SK-N-SH (cell line): ENCODE results near the gene HUNK. TPM values are rescaled to one million over a fixed set of nuclear protein-coding genes. Genes with fewer than 3 reads are reported as not detected.

ENCODE experiments used
- CTCF ChIA-PET: fragments of 300-600, 350-600 bp; formaldehyde crosslinking; extraction: SDS; loops from one replicate; lab custom pipeline; 2021; lab: Yijun Ruan, JAX
- POLR2A ChIA-PET: fragments of 350-600 bp; sonication (Branson Sonifier 250); formaldehyde crosslinking; extraction: SDS; loops from one replicate; lab custom pipeline; 2020; ENCODE audit warnings: antibody characterized with exemption, inconsistent platforms; lab: Yijun Ruan, JAX
- DNase-seq: peaks from one replicate; pipeline ENCODE4 v3.0.0; 2012
- H2AFZ ChIP-seq: fragments of 200-600 bp; sonication (generic); 2 replicates; pipeline ENCODE4 v1.8.1; 2016; ENCODE audit warnings: antibody characterized with exemption, mild to moderate bottlenecking, low read depth
- H3F3A ChIP-seq: fragments of 200-600 bp; sonication (generic); replicated peaks from 2 replicates; pipeline ENCODE3; 2016; ENCODE audit warnings: antibody characterized with exemption, mild to moderate bottlenecking; ENCODE audit not compliant: insufficient read depth
- H3K27ac ChIP-seq, 2 experiments: fragments of 200-500 bp in 1 of 2; fragments of 200-600 bp in 1 of 2; sonication (Bioruptor generic) in 1 of 2; sonication (generic), shearing (Covaris generic) in 1 of 2; 2 replicates each; pipeline versions ENCODE4 v1.5.1 to v1.6.1; 2014 to 2016; ENCODE audit warnings: low read depth in 2 of 2, inconsistent platforms in 1 of 2, low read length in 1 of 2, mild to moderate bottlenecking in 1 of 2, mixed read lengths in 1 of 2
- H3K27me3 ChIP-seq: fragments of 200-600 bp; sonication (generic), shearing (Covaris generic); 2 replicates; pipeline ENCODE4 v1.6.1; 2016; ENCODE audit warnings: mixed run types; ENCODE audit not compliant: insufficient read depth
- H3K36me3 ChIP-seq, 2 experiments: fragments of 200-500 bp in 1 of 2; fragments of 200-600 bp in 1 of 2; sonication (Bioruptor generic) in 1 of 2; sonication (generic) in 1 of 2; replicated peaks in 1 of 2; 2 replicates each; pipeline versions ENCODE3 to v1.5.1; 2014 to 2016; ENCODE audit warnings: low read length in 1 of 2, mild to moderate bottlenecking in 1 of 2; ENCODE audit not compliant: insufficient read depth in 2 of 2, control insufficient read depth in 1 of 2
- H3K4me1 ChIP-seq, 2 experiments: fragments of 200-500 bp in 1 of 2; fragments of 200-600 bp in 1 of 2; sonication (Bioruptor generic) in 1 of 2; sonication (generic), shearing (Covaris generic) in 1 of 2; 2 replicates each; pipeline versions ENCODE4 v1.5.1 to v1.6.1; 2014 to 2016; ENCODE audit warnings: low read depth in 1 of 2, low read length in 1 of 2, mixed run types in 1 of 2; ENCODE audit not compliant: insufficient read depth in 2 of 2, control insufficient read depth in 1 of 2
- H3K4me2 ChIP-seq: fragments of 200-600 bp; sonication (generic), shearing (Covaris generic); 2 replicates; pipeline ENCODE4 v1.6.1; 2017; ENCODE audit warnings: mixed run types
- H3K4me3 ChIP-seq, 2 experiments: fragments of 200-500 bp in 1 of 2; fragments of 200-600 bp in 1 of 2; sonication (Bioruptor generic) in 1 of 2; sonication (generic), shearing (Covaris generic) in 1 of 2; 2 replicates each; pipeline versions ENCODE4 v1.5.1 to v1.8.1; 2014 to 2016; ENCODE audit warnings: low read depth in 2 of 2, inconsistent platforms in 1 of 2, low read length in 1 of 2, mild to moderate bottlenecking in 1 of 2, mixed read lengths in 1 of 2, moderate library complexity in 1 of 2
- H3K79me2 ChIP-seq: fragments of 200-600 bp; sonication (generic); 2 replicates; pipeline ENCODE4 v1.8.1; 2017; ENCODE audit warnings: mild to moderate bottlenecking; ENCODE audit not compliant: insufficient read depth
- H3K9ac ChIP-seq: fragments of 200-600 bp; sonication (generic); 2 replicates; pipeline ENCODE4 v1.6.1; 2017; ENCODE audit warnings: mixed run types
- H3K9me2 ChIP-seq: fragments of 200-600 bp; sonication (generic); 2 replicates; pipeline ENCODE4 v1.6.1; 2017; ENCODE audit warnings: mixed run types
- H3K9me3 ChIP-seq: fragments of 200-600 bp; sonication (generic); 2 replicates; pipeline ENCODE4 v1.6.1; 2017; ENCODE audit warnings: mixed run types, mild to moderate bottlenecking, moderate library complexity
- H4K20me1 ChIP-seq: fragments of 200-600 bp; sonication (generic); 2 replicates; pipeline ENCODE4 v1.6.1; 2017; ENCODE audit warnings: mild to moderate bottlenecking, mixed run types; ENCODE audit not compliant: insufficient read depth
- FOXJ3 ChIP-seq: sonication (generic); formaldehyde crosslinking; IDR thresholded peaks from 2 replicates; pipeline ENCODE4 v1.5.1; 2020; ENCODE audit warnings: mild to moderate bottlenecking, missing genetic modification reagents
- FOXM1 ChIP-seq: IDR thresholded peaks from 2 replicates; pipeline ENCODE4 v1.4.0; 2012; ENCODE audit warnings: low read depth, mild to moderate bottlenecking
- MXI1 ChIP-seq: IDR thresholded peaks from 2 replicates; pipeline ENCODE4 v1.6.1; 2012; ENCODE audit warnings: mild to moderate bottlenecking, low read depth, low read length, improper control_type of control experiment
- NFIC ChIP-seq: IDR thresholded peaks from 2 replicates; pipeline ENCODE4 v1.4.0; 2012; ENCODE audit warnings: borderline replicate concordance
- POLR2AphosphoS5 ChIP-seq: IDR thresholded peaks from 2 replicates; pipeline ENCODE4 v1.6.1; 2012; ENCODE audit warnings: low read depth, low read length
- RAD21 ChIP-seq: IDR thresholded peaks from 2 replicates; pipeline ENCODE4 v1.6.1; 2012; ENCODE audit warnings: mild to moderate bottlenecking, low read length
- RFX5 ChIP-seq: IDR thresholded peaks from 2 replicates; pipeline ENCODE4 v1.6.1; 2012; ENCODE audit warnings: mild to moderate bottlenecking, improper control_type of control experiment, low read length
- RXRA ChIP-seq: IDR thresholded peaks from 2 replicates; pipeline ENCODE4 v1.4.0; 2012; ENCODE audit warnings: low read depth, mild to moderate bottlenecking, borderline replicate concordance
- SIN3A ChIP-seq: IDR thresholded peaks from 2 replicates; pipeline ENCODE4 v1.6.1; 2012; ENCODE audit warnings: low read depth, mild to moderate bottlenecking, low read length, moderate library complexity, borderline replicate concordance
- SMC3 ChIP-seq: IDR thresholded peaks from 2 replicates; pipeline ENCODE4 v1.6.1; 2012; ENCODE audit warnings: low read depth, low read length, improper control_type of control experiment
- TEAD4 ChIP-seq: IDR thresholded peaks from 2 replicates; pipeline ENCODE4 v1.4.0; 2012; ENCODE audit warnings: mild to moderate bottlenecking, borderline replicate concordance; ENCODE audit not compliant: insufficient read depth
- WGBS: methylation state at CpG from one replicate; pipeline ENCODE4 v1.1.6; 2017; ENCODE audit warnings: low lambda C conversion rate; 5-methylcytosine and 5-hydroxymethylcytosine counted together
- polyA plus RNA-seq, 3 experiments: library from polyadenylated mRNA; depleted of rRNA; stranded (reverse); fragments of >200 nt; gene quantifications; 2 replicates each; pipeline ENCODE4 v1.2.3, GENCODE V29; 2012
- TF ChIP-seq, protein P1 (sequence below): IDR thresholded peaks from 2 replicates; pipeline ENCODE4 v1.4.0; 2012; ENCODE audit warnings: low read depth, borderline replicate concordance
- TF ChIP-seq, protein P2 (sequence below): IDR thresholded peaks from 2 replicates; pipeline ENCODE4; 2012
- TF ChIP-seq, protein P3 (sequence below): fragments of 200-600 bp; sonication (generic); IDR thresholded peaks from 2 replicates; pipeline ENCODE4 v1.6.1; 2017; ENCODE audit warnings: antibody characterized with exemption, mild to moderate bottlenecking, moderate library complexity
- TF ChIP-seq, protein P4 (sequence below): IDR thresholded peaks from 2 replicates; pipeline ENCODE4 v1.6.1; 2012; ENCODE audit warnings: mild to moderate bottlenecking, low read depth, low read length, moderate library complexity
- TF ChIP-seq, protein P5 (sequence below): IDR thresholded peaks from 2 replicates; pipeline ENCODE4 v1.4.0; 2012; ENCODE audit warnings: low read depth
- TF ChIP-seq, protein P6 (sequence below): fragments of 150-350 bp; IDR thresholded peaks from 2 replicates; pipeline ENCODE4 v1.6.1; 2017; ENCODE audit warnings: antibody characterized with exemption, low read length, low read depth, borderline replicate concordance
- TF ChIP-seq, protein P7 (sequence below): IDR thresholded peaks from 2 replicates; pipeline ENCODE4 v1.4.0; 2012; ENCODE audit warnings: low read depth, borderline replicate concordance

The HUNK gene
- polyA plus RNA-seq, 1 of the 3 experiments (the other 2 are of a cell fraction): 0.31 TPM

DNA sequence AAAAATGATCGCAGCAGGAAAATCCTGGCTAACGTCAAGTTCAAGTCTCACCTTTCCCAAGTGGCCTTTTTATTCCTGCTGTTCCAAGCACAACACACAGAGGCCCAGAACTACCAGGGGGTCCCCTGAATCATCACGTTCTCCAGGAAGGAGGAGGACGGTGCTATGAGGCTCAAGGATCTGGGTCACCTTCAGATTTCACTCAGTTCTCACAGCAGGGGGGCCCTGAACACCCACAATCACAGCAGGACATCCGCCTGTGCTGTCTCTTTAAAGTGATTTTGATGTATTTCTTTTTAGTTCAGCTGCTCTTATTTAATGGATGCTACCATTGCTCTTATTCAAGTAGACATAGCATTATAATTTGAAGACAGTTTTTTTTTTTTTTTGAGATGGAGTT is 173.4 kb downstream of the HUNK start (continued):
- TF ChIP-seq, protein P1, sequence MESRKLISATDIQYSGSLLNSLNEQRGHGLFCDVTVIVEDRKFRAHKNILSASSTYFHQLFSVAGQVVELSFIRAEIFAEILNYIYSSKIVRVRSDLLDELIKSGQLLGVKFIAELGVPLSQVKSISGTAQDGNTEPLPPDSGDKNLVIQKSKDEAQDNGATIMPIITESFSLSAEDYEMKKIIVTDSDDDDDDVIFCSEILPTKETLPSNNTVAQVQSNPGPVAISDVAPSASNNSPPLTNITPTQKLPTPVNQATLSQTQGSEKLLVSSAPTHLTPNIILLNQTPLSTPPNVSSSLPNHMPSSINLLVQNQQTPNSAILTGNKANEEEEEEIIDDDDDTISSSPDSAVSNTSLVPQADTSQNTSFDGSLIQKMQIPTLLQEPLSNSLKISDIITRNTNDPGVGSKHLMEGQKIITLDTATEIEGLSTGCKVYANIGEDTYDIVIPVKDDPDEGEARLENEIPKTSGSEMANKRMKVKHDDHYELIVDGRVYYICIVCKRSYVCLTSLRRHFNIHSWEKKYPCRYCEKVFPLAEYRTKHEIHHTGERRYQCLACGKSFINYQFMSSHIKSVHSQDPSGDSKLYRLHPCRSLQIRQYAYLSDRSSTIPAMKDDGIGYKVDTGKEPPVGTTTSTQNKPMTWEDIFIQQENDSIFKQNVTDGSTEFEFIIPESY: no peak

DNA sequence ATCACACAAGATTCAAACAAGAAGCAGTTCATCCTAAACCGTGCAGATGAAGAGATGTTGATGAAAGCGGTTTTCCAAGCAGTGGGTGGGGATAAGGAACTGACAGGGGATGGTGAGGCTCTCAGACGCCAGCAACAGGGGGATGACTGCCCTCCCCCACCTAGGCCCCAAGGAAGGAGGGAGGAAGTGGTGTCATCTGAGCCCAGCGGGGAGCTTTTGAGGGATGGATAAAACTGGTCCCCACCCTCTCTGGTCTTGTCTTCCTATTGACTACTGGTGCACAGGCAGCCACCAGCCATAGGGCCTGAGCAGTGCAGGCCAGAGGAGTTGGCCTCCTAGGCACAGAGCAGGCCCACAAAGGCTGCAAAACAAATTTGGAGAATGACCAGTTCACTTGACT is 175.5 kb downstream of the HUNK start:
- WGBS: 51% methylated on average over 4 of the region's 4 CpGs
- H3K9me2 ChIP-seq: no peaks in the 10 kb centered on the region
- H3K4me1 ChIP-seq: no peaks in the 10 kb centered on the region
- no peaks in the 10 kb centered on the region for H3K36me3 ChIP-seq
- DNase-seq: no peak
- no peaks in the 10 kb centered on the region for H3K27me3 ChIP-seq
- no peak overlapping the region for H3K9ac ChIP-seq
- H3F3A ChIP-seq: peaks cover 3% of the 10 kb centered on the region
- H2AFZ ChIP-seq: no peak overlapping the region
- H4K20me1 ChIP-seq: no peaks in the 10 kb centered on the region
- ChIA-PET CTCF (interaction anchor here (0.9 kb wide), 1 partner anchor 28 kb away, joined by 3 read pairs; no protein-coding TSS in a partner anchor), POLR2A (no interaction called here)
- no peaks in the 10 kb centered on the region for H3K79me2 ChIP-seq
- no peak overlapping the region for H3K4me3 ChIP-seq
- no peaks in the 10 kb centered on the region for H3K9me3 ChIP-seq
- no peak overlapping the region for H3K27ac ChIP-seq
- no peak overlapping the region for H3K4me2 ChIP-seq
- TF ChIP-seq, protein P2, sequence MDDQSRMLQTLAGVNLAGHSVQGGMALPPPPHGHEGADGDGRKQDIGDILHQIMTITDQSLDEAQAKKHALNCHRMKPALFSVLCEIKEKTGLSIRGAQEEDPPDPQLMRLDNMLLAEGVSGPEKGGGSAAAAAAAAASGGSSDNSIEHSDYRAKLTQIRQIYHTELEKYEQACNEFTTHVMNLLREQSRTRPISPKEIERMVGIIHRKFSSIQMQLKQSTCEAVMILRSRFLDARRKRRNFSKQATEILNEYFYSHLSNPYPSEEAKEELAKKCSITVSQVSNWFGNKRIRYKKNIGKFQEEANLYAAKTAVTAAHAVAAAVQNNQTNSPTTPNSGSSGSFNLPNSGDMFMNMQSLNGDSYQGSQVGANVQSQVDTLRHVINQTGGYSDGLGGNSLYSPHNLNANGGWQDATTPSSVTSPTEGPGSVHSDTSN: no peak
- TF ChIP-seq RAD21 (no peak), MXI1 (no peak), FOXM1 (no peak), SMC3 (no peak), FOXJ3 (CRISPR knock-in tag) (no peak), RXRA (no peak), TEAD4 (no peak), NFIC (no peak), RFX5 (no peak), SIN3A (no peak), POLR2AphosphoS5 (no peak)
- TF ChIP-seq, protein P3, sequence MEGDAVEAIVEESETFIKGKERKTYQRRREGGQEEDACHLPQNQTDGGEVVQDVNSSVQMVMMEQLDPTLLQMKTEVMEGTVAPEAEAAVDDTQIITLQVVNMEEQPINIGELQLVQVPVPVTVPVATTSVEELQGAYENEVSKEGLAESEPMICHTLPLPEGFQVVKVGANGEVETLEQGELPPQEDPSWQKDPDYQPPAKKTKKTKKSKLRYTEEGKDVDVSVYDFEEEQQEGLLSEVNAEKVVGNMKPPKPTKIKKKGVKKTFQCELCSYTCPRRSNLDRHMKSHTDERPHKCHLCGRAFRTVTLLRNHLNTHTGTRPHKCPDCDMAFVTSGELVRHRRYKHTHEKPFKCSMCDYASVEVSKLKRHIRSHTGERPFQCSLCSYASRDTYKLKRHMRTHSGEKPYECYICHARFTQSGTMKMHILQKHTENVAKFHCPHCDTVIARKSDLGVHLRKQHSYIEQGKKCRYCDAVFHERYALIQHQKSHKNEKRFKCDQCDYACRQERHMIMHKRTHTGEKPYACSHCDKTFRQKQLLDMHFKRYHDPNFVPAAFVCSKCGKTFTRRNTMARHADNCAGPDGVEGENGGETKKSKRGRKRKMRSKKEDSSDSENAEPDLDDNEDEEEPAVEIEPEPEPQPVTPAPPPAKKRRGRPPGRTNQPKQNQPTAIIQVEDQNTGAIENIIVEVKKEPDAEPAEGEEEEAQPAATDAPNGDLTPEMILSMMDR: no peak
- TF ChIP-seq, protein P4, sequence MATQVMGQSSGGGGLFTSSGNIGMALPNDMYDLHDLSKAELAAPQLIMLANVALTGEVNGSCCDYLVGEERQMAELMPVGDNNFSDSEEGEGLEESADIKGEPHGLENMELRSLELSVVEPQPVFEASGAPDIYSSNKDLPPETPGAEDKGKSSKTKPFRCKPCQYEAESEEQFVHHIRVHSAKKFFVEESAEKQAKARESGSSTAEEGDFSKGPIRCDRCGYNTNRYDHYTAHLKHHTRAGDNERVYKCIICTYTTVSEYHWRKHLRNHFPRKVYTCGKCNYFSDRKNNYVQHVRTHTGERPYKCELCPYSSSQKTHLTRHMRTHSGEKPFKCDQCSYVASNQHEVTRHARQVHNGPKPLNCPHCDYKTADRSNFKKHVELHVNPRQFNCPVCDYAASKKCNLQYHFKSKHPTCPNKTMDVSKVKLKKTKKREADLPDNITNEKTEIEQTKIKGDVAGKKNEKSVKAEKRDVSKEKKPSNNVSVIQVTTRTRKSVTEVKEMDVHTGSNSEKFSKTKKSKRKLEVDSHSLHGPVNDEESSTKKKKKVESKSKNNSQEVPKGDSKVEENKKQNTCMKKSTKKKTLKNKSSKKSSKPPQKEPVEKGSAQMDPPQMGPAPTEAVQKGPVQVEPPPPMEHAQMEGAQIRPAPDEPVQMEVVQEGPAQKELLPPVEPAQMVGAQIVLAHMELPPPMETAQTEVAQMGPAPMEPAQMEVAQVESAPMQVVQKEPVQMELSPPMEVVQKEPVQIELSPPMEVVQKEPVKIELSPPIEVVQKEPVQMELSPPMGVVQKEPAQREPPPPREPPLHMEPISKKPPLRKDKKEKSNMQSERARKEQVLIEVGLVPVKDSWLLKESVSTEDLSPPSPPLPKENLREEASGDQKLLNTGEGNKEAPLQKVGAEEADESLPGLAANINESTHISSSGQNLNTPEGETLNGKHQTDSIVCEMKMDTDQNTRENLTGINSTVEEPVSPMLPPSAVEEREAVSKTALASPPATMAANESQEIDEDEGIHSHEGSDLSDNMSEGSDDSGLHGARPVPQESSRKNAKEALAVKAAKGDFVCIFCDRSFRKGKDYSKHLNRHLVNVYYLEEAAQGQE: no peak
- TF ChIP-seq, protein P5, sequence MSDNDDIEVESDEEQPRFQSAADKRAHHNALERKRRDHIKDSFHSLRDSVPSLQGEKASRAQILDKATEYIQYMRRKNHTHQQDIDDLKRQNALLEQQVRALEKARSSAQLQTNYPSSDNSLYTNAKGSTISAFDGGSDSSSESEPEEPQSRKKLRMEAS: no peak
- TF ChIP-seq, protein P1: no peak
- TF ChIP-seq, protein P6, sequence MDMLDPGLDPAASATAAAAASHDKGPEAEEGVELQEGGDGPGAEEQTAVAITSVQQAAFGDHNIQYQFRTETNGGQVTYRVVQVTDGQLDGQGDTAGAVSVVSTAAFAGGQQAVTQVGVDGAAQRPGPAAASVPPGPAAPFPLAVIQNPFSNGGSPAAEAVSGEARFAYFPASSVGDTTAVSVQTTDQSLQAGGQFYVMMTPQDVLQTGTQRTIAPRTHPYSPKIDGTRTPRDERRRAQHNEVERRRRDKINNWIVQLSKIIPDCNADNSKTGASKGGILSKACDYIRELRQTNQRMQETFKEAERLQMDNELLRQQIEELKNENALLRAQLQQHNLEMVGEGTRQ: no peak
- TF ChIP-seq, protein P7, sequence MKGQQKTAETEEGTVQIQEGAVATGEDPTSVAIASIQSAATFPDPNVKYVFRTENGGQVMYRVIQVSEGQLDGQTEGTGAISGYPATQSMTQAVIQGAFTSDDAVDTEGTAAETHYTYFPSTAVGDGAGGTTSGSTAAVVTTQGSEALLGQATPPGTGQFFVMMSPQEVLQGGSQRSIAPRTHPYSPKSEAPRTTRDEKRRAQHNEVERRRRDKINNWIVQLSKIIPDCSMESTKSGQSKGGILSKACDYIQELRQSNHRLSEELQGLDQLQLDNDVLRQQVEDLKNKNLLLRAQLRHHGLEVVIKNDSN: no peak
